SH-SY5Y (cell line): ENCODE measurements around the gene GPHA2.

Experiments used
- GATA2 ChIP-seq: IDR thresholded peaks from 2 replicates; pipeline ENCODE4 v1.6.1; 2011; ENCODE audit warnings: mild to moderate bottlenecking, low read depth, low read length
- GATA3 ChIP-seq: IDR thresholded peaks from 2 replicates; pipeline ENCODE4 v1.6.1; 2011; ENCODE audit warnings: low read depth, mild to moderate bottlenecking, low read length, moderate library complexity

DNA sequence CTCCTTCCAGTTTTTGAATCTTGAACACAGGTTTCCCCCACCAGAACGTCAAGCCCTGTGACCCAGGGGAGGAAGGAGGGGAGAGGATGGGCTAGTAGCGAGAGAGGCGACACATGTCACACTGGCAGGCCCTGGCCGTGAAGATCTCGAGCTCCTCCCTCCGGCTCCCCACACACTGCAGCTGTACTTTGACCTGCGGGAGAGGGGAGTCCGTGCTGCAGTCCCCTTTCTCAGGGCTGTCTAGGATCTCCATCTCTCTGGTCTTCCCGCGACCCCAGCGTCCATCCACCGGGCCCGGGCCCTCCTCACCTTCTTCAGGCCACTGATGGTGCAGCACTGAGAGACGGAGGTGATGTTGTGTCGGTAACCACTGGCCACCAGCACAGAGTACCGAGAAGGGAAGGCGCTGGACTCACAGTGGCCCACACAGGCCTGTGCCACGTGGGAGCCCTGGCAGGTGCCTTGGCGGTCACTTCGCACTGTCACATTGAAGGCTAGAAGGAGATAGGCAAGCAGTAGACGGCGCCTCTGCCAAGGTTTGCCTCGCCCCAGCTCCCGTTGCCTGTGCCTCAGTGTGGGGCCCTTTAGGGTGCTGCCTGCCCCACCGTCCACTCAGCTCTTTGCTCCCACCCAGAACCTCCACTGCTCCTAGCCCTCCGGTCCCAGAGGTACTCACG is 873 bp downstream of the GPHA2 start:
- TF ChIP-seq GATA3 (no peak), GATA2 (no peak)
